ENCODE data around the gene UTS2B.

- TF ChIP-seq, protein P1, sequence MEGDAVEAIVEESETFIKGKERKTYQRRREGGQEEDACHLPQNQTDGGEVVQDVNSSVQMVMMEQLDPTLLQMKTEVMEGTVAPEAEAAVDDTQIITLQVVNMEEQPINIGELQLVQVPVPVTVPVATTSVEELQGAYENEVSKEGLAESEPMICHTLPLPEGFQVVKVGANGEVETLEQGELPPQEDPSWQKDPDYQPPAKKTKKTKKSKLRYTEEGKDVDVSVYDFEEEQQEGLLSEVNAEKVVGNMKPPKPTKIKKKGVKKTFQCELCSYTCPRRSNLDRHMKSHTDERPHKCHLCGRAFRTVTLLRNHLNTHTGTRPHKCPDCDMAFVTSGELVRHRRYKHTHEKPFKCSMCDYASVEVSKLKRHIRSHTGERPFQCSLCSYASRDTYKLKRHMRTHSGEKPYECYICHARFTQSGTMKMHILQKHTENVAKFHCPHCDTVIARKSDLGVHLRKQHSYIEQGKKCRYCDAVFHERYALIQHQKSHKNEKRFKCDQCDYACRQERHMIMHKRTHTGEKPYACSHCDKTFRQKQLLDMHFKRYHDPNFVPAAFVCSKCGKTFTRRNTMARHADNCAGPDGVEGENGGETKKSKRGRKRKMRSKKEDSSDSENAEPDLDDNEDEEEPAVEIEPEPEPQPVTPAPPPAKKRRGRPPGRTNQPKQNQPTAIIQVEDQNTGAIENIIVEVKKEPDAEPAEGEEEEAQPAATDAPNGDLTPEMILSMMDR (conservative IDR thresholded peaks at IDR 0.05; ENCODE audit: low read depth, low read length) = no peak
- TF ChIP-seq EZH2 (IDR thresholded peaks at IDR 0.05; ENCODE audit: borderline replicate concordance, low read depth, low read length, poor library complexity, severe bottlenecking) = no peak
Measured at GRCh38 chr3:191345334-191345733, 15.0 kb upstream of the UTS2B start.

All from A673 (cell line).